Erythroblast (primary cell): ENCODE results near the gene DPF3.

Source experiments
- GATA1 ChIP-seq: IDR thresholded peaks from 2 replicates; pipeline ENCODE4 v1.6.1; 2011; ENCODE audit warnings: low read depth, mild to moderate bottlenecking, control low read depth, low read length, moderate library complexity
- POLR2A ChIP-seq: IDR thresholded peaks from 2 replicates; pipeline ENCODE4 v1.6.1; 2011; ENCODE audit warnings: mild to moderate bottlenecking, low read length

GRCh38 chr14:72878746-72879145, 15.2 kb downstream of the DPF3 start:
- TF ChIP-seq POLR2A (no peak), GATA1 (no peak)
